Endothelial cell of umbilical vein (primary cell): ENCODE data around the gene CLDND2. TPM values are rescaled to one million over a fixed set of nuclear protein-coding genes. Genes with fewer than 3 reads are reported as not detected.

Experiments
- BruUV-seq: library from RNA; stranded (reverse); fragments of 400-500 nt; replicated peaks from 2 replicates; lab custom pipeline; 2021; lab: Mats Ljungman, UMichigan
- CTCF ChIA-PET: fragments of 300-600, 350-600 bp; sonication (Branson Sonifier 250); formaldehyde crosslinking; loops from one replicate; lab custom pipeline; 2021; ENCODE audit warnings: antibody characterized with exemption, inconsistent platforms; lab: Charles Lee
- POLR2A ChIA-PET: fragments of 300-600, 350-600 bp; sonication (Branson Sonifier 250); formaldehyde crosslinking; loops from one replicate; lab custom pipeline; 2021; ENCODE audit warnings: antibody characterized with exemption, inconsistent platforms; lab: Charles Lee
- DNase-seq: peaks from one replicate; pipeline ENCODE4 v3.0.0-alpha.2; 2011; ENCODE audit warnings: low read depth, low spot score
- FAIRE-seq: peaks from 2 replicates; lab custom pipeline; 2011; peaks lifted over from hg19 to GRCh38; lab: Jason Lieb, UNC
- H2AFZ ChIP-seq: 2 replicates; pipeline ENCODE4 v1.6.0; 2012; ENCODE audit warnings: low read depth, low read length, control low read depth, inconsistent platforms
- H3K27ac ChIP-seq: 2 replicates; pipeline ENCODE4 v1.5.1; 2011; ENCODE audit warnings: low read depth, mild to moderate bottlenecking, control low read depth, low read length, moderate library complexity; ENCODE audit not compliant: insufficient read depth
- H3K27me3 ChIP-seq, 2 experiments: 2 replicates each; pipeline versions ENCODE4 v1.6.0 to v1.6.1; 2011; ENCODE audit warnings: low read length in 2 of 2, mixed read lengths in 1 of 2; ENCODE audit not compliant: control insufficient read depth in 2 of 2, insufficient read depth in 2 of 2
- H3K36me3 ChIP-seq, 2 experiments: 2 replicates in 1 of 2; 3 replicates in 1 of 2; pipeline ENCODE4 v1.5.1; 2011; ENCODE audit warnings: low read length in 2 of 2, mild to moderate bottlenecking in 1 of 2, moderate library complexity in 1 of 2; ENCODE audit not compliant: control insufficient read depth in 2 of 2, insufficient read depth in 2 of 2; ENCODE audit errors: extremely low read depth in 1 of 2
- H3K4me1 ChIP-seq: 3 replicates; pipeline ENCODE4 v1.5.1; 2011; ENCODE audit warnings: mild to moderate bottlenecking, low read length; ENCODE audit not compliant: control insufficient read depth, insufficient read depth; ENCODE audit errors: extremely low read depth
- H3K4me2 ChIP-seq: 2 replicates; pipeline ENCODE4 v1.6.1; 2011; ENCODE audit warnings: low read length, control low read depth, mixed read lengths; ENCODE audit not compliant: insufficient read depth
- H3K4me3 ChIP-seq, 3 experiments: fragments of 200-600 bp in 1 of 3; sonication (generic), shearing (Covaris generic) in 1 of 3; replicated peaks in 1 of 3; 2 replicates each; pipeline ENCODE4 v1.5.1; 2011 to 2016; ENCODE audit warnings: control low read depth in 3 of 3, low read length in 3 of 3, mild to moderate bottlenecking in 2 of 3, inconsistent platforms in 1 of 3, low read depth in 1 of 3, moderate library complexity in 1 of 3; ENCODE audit not compliant: insufficient read depth in 1 of 3
- H3K79me2 ChIP-seq: 2 replicates; pipeline ENCODE4 v1.6.0; 2012; ENCODE audit warnings: low read length, inconsistent platforms; ENCODE audit not compliant: control insufficient read depth, insufficient read depth
- H3K9ac ChIP-seq: replicated peaks from 2 replicates; pipeline ENCODE3; 2011; ENCODE audit warnings: low read length, control low read depth; ENCODE audit not compliant: insufficient read depth; ENCODE audit errors: extremely low read depth
- H3K9me1 ChIP-seq: replicated peaks from 3 replicates; pipeline ENCODE4 v1.6.0; 2011; ENCODE audit warnings: mild to moderate bottlenecking, low read length; ENCODE audit not compliant: control insufficient read depth, insufficient read depth; ENCODE audit errors: extremely low read depth
- H3K9me3 ChIP-seq: replicated peaks from 2 replicates; pipeline ENCODE4 v1.5.1; 2012; ENCODE audit warnings: low read length, inconsistent platforms; ENCODE audit not compliant: control insufficient read depth, insufficient read depth
- H4K20me1 ChIP-seq: replicated peaks from 2 replicates; pipeline ENCODE3; 2011; ENCODE audit warnings: mild to moderate bottlenecking, low read length; ENCODE audit not compliant: control insufficient read depth, insufficient read depth; ENCODE audit errors: extremely low read depth
- CTCF ChIP-seq, 2 donors: IDR thresholded peaks; 1 replicate in 1 of 2; 2 replicates in 1 of 2; pipeline ENCODE4 v1.5.1; 2011; ENCODE audit warnings: low read length in 2 of 2, mild to moderate bottlenecking in 2 of 2, moderate library complexity in 2 of 2, control low read depth in 1 of 2, inconsistent platforms in 1 of 2, low read depth in 1 of 2; ENCODE audit not compliant: insufficient read depth in 1 of 2; ENCODE audit errors: extremely low read depth in 1 of 2
- EZH2 ChIP-seq: IDR thresholded peaks from 2 replicates; pipeline ENCODE4 v1.6.1; 2012; ENCODE audit warnings: borderline replicate concordance, low read depth, mild to moderate bottlenecking, moderate library complexity, low read length, inconsistent platforms; ENCODE audit not compliant: severe bottlenecking
- FOS ChIP-seq: IDR thresholded peaks from 2 replicates; pipeline ENCODE4 v1.6.1; 2011; ENCODE audit warnings: mild to moderate bottlenecking, low read length, moderate library complexity, borderline replicate concordance; ENCODE audit not compliant: insufficient read depth
- GATA2 ChIP-seq: IDR thresholded peaks from 2 replicates; pipeline ENCODE4 v1.7.0; 2011; ENCODE audit warnings: low read depth, mild to moderate bottlenecking, moderate library complexity, mixed read lengths, low read length; ENCODE audit not compliant: insufficient read length, insufficient read depth
- JUN ChIP-seq: IDR thresholded peaks from 2 replicates; pipeline ENCODE4 v1.6.1; 2011; ENCODE audit warnings: borderline replicate concordance, low read depth; ENCODE audit not compliant: insufficient read length, insufficient read depth
- MAX ChIP-seq: IDR thresholded peaks from 2 replicates; pipeline ENCODE4 v1.6.1; 2011; ENCODE audit not compliant: insufficient read depth, insufficient read length
- MYC ChIP-seq: IDR thresholded peaks from one replicate; pipeline ENCODE4 v1.6.1; 2011; ENCODE audit warnings: mild to moderate bottlenecking, low read depth, low read length
- POLR2A ChIP-seq: IDR thresholded peaks from 2 replicates; pipeline ENCODE4 v1.6.1; 2012; ENCODE audit warnings: low read depth, mild to moderate bottlenecking, control low read depth, low read length
- POLR2AphosphoS5 ChIP-seq: IDR thresholded peaks from 2 replicates; pipeline ENCODE4 v1.6.1; 2012; ENCODE audit warnings: low read depth, mild to moderate bottlenecking, control low read depth, low read length, moderate library complexity; ENCODE audit not compliant: insufficient read depth
- dilution Hi-C: fragments of 300-500 bp; cut with MboI; formaldehyde crosslinking; loops from one replicate; pipeline ENCODE4 v1.15.0; 2019; ENCODE audit warnings: low sequenced_read_pairs; ENCODE audit not compliant: extremely low pct_ligation_motif_present
- intact Hi-C: fragments of 100-400 bp; cut with micrococcal nuclease; formaldehyde crosslinking; loops from one replicate; pipeline ENCODE4 v1.10.0; 2022
- polyA plus RNA-seq, 4 experiments: library from polyadenylated mRNA; depleted of rRNA in 3 of 4; stranded (reverse) in 3 of 4; unstranded in 1 of 4; fragments of >200 nt; gene quantifications; 2 replicates each; pipeline versions ENCODE4 v1.2.1 to v1.2.3, GENCODE V29; 2011 to 2012; ENCODE audit warnings: missing spikeins in 1 of 4
- total RNA-seq: library from RNA; stranded (reverse); gene quantifications from 2 replicates; pipeline ENCODE4 v1.2.3, GENCODE V29; 2021

The CLDND2 gene
- total and polyA plus RNA-seq, 2 donors (not counting 3 experiments of a cell fraction or from before 2014, with no cell fraction given): 0.97 TPM; not detected in 1

GRCh38 chr19:51356159-51356801, 12.5 kb downstream of the CLDND2 start:
- Histone ChIP-seq H3K9ac (no peak overlapping the region), H3K4me1 (no peaks in the 10 kb centered on the region), H4K20me1 (no peaks in the 10 kb centered on the region), H3K27me3 (no peaks in the 10 kb centered on the region), H3K9me1 (no peaks in the 10 kb centered on the region), H3K79me2 (no peaks in the 10 kb centered on the region), H3K4me3 (no peak overlapping the region), H3K27ac (no peak overlapping the region), H2AFZ (no peak overlapping the region), H3K9me3 (no peaks in the 10 kb centered on the region), H3K36me3 (no peaks in the 10 kb centered on the region), H3K4me2 (no peak overlapping the region)
- intact Hi-C loops (no loop called here), dilution Hi-C loops (no loop called here)
- no peak for TF ChIP-seq MAX
- TF ChIP-seq JUN: no peak
- TF ChIP-seq POLR2A: no peak
- TF ChIP-seq CTCF (IDR thresholded peaks at IDR 0.05; ENCODE audit: extremely low read depth in 1 of 2, insufficient read depth in 1 of 2, low read depth in 1 of 2, low read length in 2 of 2): no peak
- TF ChIP-seq EZH2: no peak
- TF ChIP-seq GATA2: no peak
- no peak for TF ChIP-seq POLR2AphosphoS5
- no peak for TF ChIP-seq MYC
- no peak for TF ChIP-seq FOS
- no TSS peak for BruUV-seq
- FAIRE-seq (no peak), DNase-seq (no peak)
- ChIA-PET POLR2A (no interaction called here), CTCF (interaction anchor here (1.3 to 1.7 kb wide), 2 partner anchors 11 to 17 kb away, joined by 4 read pairs; no protein-coding TSS in a partner anchor)
